A549 (cell line): ENCODE measurements around the gene SLC16A10.

ENCODE experiments used
- CBX2 ChIP-seq: fragments of 200-600 bp; sonication (generic); IDR thresholded peaks from 2 replicates; pipeline ENCODE4 v1.6.1; 2016; ENCODE audit warnings: low read depth, mild to moderate bottlenecking, borderline replicate concordance
- CBX8 ChIP-seq: fragments of 200-600 bp; sonication (generic); IDR thresholded peaks from 2 replicates; pipeline ENCODE4 v1.6.1; 2016
- CTCF ChIP-seq: fragments of >200 bp; sonication (Bioruptor Twin); formaldehyde crosslinking; IDR thresholded peaks from 3 replicates; pipeline ENCODE4 v1.5.1; 2016
- EP300 ChIP-seq, 2 experiments: fragments of >200 bp; sonication (Bioruptor Twin); formaldehyde crosslinking; IDR thresholded peaks; 2 replicates in 1 of 2; 3 replicates in 1 of 2; pipeline ENCODE4 v1.6.1; 2016 to 2017
- KDM1A ChIP-seq: fragments of 200-600 bp; sonication (generic); IDR thresholded peaks from 2 replicates; pipeline ENCODE4 v1.6.1; 2016; ENCODE audit warnings: low read depth, mild to moderate bottlenecking
- MAFK ChIP-seq: fragments of 450-650 bp; IDR thresholded peaks from 2 replicates; pipeline ENCODE4 v1.6.1; 2014; ENCODE audit not compliant: partially characterized antibody
- MAX ChIP-seq: IDR thresholded peaks from 2 replicates; pipeline ENCODE4 v1.6.1; 2012
- MYC ChIP-seq: IDR thresholded peaks from 2 replicates; pipeline ENCODE4 v1.6.1; 2012; ENCODE audit warnings: mild to moderate bottlenecking, inconsistent platforms, low read length, improper control_type of control experiment, borderline replicate concordance
- POLR2A ChIP-seq: IDR thresholded peaks from 2 replicates; pipeline ENCODE4 v1.6.1; 2012; ENCODE audit warnings: mild to moderate bottlenecking, low read length
- RCOR1 ChIP-seq: fragments of 150-350 bp; IDR thresholded peaks from 2 replicates; pipeline ENCODE4 v1.6.1; 2014; ENCODE audit warnings: antibody characterized with exemption, low read length, low read depth
- RNF2 ChIP-seq: fragments of 200-600 bp; sonication (generic); IDR thresholded peaks from 2 replicates; pipeline ENCODE4 v1.6.1; 2016; ENCODE audit warnings: low read depth, mild to moderate bottlenecking, antibody characterized with exemption, moderate library complexity, borderline replicate concordance
- SMC3 ChIP-seq: fragments of >200 bp; sonication (Bioruptor Twin); formaldehyde crosslinking; IDR thresholded peaks from 3 replicates; pipeline ENCODE4 v1.6.1; 2018; ENCODE audit warnings: inconsistent platforms
- ZFP36 ChIP-seq: fragments of 450-650 bp; IDR thresholded peaks from 2 replicates; pipeline ENCODE4 v1.6.1; 2014; ENCODE audit warnings: borderline replicate concordance; ENCODE audit not compliant: partially characterized antibody
- TF ChIP-seq, protein P1 (sequence below): IDR thresholded peaks from 2 replicates; pipeline ENCODE4 v1.6.1; 2012; ENCODE audit warnings: low read depth, borderline replicate concordance

- TF ChIP-seq MAX (no peak), RCOR1 (no peak), MYC (no peak), KDM1A (no peak), SMC3 (no peak), EP300 (IDR thresholded peaks at IDR 0.05) (no peak), CTCF (no peak), ZFP36 (no peak), CBX8 (no peak), RNF2 (no peak), CBX2 (no peak), MAFK (no peak), POLR2A (no peak)
- TF ChIP-seq, protein P1, sequence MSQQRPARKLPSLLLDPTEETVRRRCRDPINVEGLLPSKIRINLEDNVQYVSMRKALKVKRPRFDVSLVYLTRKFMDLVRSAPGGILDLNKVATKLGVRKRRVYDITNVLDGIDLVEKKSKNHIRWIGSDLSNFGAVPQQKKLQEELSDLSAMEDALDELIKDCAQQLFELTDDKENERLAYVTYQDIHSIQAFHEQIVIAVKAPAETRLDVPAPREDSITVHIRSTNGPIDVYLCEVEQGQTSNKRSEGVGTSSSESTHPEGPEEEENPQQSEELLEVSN: no peak
Observed at GRCh38 chr6:111207141-111207858, 120.0 kb downstream of the SLC16A10 start.
